Measurements from ENCODE around the gene BTG1. TPM values are rescaled to one million over a fixed set of nuclear protein-coding genes. Genes with fewer than 3 reads are reported as not detected.
A peak's percentile ranks its signal among the peaks of the same experiment; 100 is the strongest.
"Not testable (repeated sequence)": the region's sequence is repeated elsewhere in the genome, so short reads cannot be mapped to it uniquely, and the experiment has no call there.

The BTG1 gene
- total RNA-seq, 2 donors from 2014 or later, result 48.5 to 53.7 TPM

DNA sequence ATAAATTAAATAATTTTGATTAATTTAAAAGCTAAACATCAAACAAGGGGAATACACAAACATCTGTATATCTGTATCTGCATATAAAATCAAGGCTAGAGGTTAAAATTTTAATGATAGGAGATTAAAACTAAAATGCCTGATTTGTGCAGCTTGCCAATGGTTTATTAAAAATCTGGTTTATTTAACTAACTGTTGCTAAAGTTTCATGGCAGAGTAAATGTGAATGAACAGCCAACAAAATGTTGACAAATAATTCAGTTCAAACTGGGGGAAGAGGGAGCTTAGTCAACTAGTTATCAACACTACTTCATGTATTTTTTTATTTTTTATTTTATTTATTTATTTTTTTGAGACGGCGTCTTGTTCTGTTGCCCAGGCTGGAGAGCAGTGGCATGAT lies 43.0 kb downstream of the BTG1 start:
- Histone ChIP-seq H3K4me1 (peaks cover 57% of the 10 kb centered on the region), H3K4me3 (no peak overlapping the region), H3K27ac (no peak overlapping the region), H3K27me3 (no peaks in the 10 kb centered on the region), H3K36me3 (replicated peaks in 1 of 2; ENCODE audit: insufficient read depth in 1 of 2, low read depth in 2 of 2) (no peaks in the 10 kb centered on the region), H3K9me3 (no peaks in the 10 kb centered on the region)
- no peak for DNase-seq
- ATAC-seq, result no peak
- intact Hi-C loops (cut with DNase I), result no loop called here
- no peak for TF ChIP-seq POLR2A (IDR thresholded peaks at IDR 0.05)
- TF ChIP-seq, protein P1, sequence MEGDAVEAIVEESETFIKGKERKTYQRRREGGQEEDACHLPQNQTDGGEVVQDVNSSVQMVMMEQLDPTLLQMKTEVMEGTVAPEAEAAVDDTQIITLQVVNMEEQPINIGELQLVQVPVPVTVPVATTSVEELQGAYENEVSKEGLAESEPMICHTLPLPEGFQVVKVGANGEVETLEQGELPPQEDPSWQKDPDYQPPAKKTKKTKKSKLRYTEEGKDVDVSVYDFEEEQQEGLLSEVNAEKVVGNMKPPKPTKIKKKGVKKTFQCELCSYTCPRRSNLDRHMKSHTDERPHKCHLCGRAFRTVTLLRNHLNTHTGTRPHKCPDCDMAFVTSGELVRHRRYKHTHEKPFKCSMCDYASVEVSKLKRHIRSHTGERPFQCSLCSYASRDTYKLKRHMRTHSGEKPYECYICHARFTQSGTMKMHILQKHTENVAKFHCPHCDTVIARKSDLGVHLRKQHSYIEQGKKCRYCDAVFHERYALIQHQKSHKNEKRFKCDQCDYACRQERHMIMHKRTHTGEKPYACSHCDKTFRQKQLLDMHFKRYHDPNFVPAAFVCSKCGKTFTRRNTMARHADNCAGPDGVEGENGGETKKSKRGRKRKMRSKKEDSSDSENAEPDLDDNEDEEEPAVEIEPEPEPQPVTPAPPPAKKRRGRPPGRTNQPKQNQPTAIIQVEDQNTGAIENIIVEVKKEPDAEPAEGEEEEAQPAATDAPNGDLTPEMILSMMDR (IDR thresholded peaks at IDR 0.05), result no peak
- WGBS, 2 donors, result 87 to 91% methylated on average over 2 of the region's 2 CpGs

DNA sequence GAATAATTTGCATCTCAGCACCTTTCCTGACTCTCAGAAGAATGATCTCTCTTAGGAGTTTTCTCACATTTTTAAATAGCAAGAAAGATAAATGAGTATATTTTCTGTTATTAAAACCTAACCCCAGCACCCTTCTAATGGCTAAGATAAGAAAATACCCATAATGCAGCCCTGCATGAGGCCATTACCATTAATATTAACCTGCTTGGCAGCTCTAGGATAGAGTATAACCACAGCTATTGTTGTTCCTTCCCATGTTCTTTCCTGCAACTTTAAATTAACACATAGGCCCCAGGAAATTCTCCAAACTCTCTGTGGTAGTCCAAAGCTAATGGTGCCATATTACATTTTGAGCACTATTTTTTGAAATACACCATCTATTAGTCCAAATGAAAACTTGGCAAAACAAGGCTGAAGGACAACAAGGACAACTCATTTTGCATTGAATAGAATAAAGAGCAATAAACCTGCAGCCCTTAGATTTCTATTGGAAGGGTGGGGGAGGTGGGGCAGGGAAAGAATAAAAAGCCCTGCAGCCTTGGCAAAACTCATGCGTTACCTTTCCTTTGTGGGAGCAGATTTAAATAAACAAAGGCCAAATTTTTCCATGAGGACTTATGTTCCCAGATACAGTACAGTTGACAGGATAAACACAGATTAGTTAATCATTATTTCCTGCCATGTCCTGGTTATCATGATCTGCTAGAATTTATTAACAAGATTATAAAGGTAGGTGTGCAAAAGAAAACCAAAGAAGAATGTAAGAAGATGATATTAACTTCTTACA lies 46.9 kb downstream of the BTG1 start:
- DNase-seq, result peak in 2 of 4 donors; percentile 51
- Histone ChIP-seq H3K27ac (peak overlapping the region; percentile 4 to 77 (median 64)), H3K4me1 (peaks cover 60% of the 10 kb centered on the region), H3K36me3 (replicated peaks in 1 of 2; ENCODE audit: insufficient read depth in 1 of 2, low read depth in 2 of 2) (no peaks in the 10 kb centered on the region), H3K27me3 (no peaks in the 10 kb centered on the region), H3K4me3 (no peak overlapping the region), H3K9me3 (no peaks in the 10 kb centered on the region)
- peak; percentile 75 for ATAC-seq
- TF ChIP-seq POLR2A (IDR thresholded peaks at IDR 0.05), result no peak
- TF ChIP-seq, protein P1 (IDR thresholded peaks at IDR 0.05), result no peak
- 17 to 21% methylated on average over 1 of the region's 1 CpG for WGBS, 2 donors
- intact Hi-C loops (cut with DNase I), result no loop called here

DNA sequence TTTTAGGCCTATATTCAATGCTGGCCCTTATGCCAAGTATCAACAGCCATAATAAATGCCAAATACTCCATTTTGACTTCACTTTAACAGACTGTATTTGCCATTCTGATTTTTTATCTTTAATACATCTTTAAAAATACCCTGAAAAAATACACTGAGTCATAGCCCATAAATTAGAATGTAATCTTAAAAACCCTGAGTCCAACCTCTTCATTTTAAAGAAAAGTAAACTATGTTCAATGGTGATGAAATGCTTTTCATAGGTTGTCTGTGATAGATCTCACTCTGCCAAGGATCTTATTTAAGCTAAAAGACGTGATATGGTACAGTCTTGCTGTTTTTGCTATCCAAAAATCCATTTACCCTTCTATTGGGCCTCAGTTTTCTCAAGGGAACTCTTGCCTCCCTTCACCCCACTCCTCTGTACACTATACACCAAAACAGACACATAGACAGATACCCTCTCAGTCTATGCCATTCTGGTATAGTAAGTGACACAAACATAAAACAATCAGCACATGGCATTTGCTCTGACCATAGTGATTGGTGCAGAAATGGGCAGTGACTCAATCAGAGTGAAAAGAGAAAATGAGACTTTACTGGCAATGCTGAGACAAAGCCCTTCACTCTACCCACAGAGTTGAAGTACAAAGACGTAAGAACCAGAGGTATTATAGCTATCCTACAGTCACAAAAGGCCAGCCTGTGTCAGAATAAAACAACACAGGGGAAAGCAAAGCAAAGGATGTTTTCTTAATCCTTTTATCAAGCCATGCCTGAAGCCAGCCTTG lies 49.1 kb downstream of the BTG1 start:
- 52 to 53% methylated on average over 2 of the region's 2 CpGs for WGBS, 2 donors
- Histone ChIP-seq H3K27ac (peak overlapping the region; percentile 29 to 77 (median 54)), H3K36me3 (replicated peaks in 1 of 2; ENCODE audit: insufficient read depth in 1 of 2, low read depth in 2 of 2) (no peaks in the 10 kb centered on the region), H3K9me3 (no peaks in the 10 kb centered on the region), H3K27me3 (no peaks in the 10 kb centered on the region), H3K4me1 (peaks cover 60% of the 10 kb centered on the region), H3K4me3 (no peak overlapping the region)
- ATAC-seq, result no peak
- no peak for DNase-seq
- intact Hi-C loops (cut with DNase I), result no loop called here
- no peak for TF ChIP-seq POLR2A (IDR thresholded peaks at IDR 0.05)
- TF ChIP-seq, protein P1 (IDR thresholded peaks at IDR 0.05), result no peak

DNA sequence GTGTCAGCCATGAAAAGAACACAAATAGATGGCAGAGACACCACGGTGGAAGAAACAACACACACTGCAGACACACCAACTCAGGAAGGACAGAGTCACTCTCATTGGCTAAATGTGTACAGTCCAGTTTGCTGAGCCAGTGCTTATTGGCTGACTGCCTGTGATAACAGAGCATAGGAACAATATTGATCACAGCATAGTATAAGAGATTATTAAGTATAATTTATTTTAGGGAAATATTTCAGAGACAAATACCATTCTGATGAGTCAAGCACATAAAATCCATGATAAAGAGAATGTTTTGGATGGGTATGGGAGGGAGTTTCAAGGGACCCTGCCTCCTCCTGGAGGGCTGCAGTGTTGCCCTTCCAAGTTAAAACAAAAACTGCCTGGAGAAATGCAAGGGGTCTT lies 50.9 kb downstream of the BTG1 start:
- no peaks in the 10 kb centered on the region for H3K9me3 ChIP-seq
- H3K36me3 ChIP-seq (replicated peaks in 1 of 2; ENCODE audit: insufficient read depth in 1 of 2, low read depth in 2 of 2), result no peaks in the 10 kb centered on the region
- H3K4me3 ChIP-seq, result no peak overlapping the region
- intact Hi-C loops (cut with DNase I), result no loop called here
- WGBS, 2 donors, result 3 to 17% methylated on average over 1 of the region's 1 CpG
- no peaks in the 10 kb centered on the region for H3K27me3 ChIP-seq
- H3K4me1 ChIP-seq, result peaks cover 48% of the 10 kb centered on the region
- ATAC-seq, result peak; percentile 19
- peak overlapping the region in 1 of 4 donors; percentile 42 for H3K27ac ChIP-seq
- no peak for TF ChIP-seq POLR2A (IDR thresholded peaks at IDR 0.05)
- TF ChIP-seq, protein P1 (IDR thresholded peaks at IDR 0.05), result no peak
- no peak for DNase-seq

GRCh38 chr12:92094301-92094700 lies 51.3 kb downstream of the BTG1 start:
- WGBS, 2 donors, result 66 to 73% methylated on average over 3 of the region's 3 CpGs
- H3K27me3 ChIP-seq, result not testable (repeated sequence)

More at GRCh38 chr12:92094301-92094700, 51.3 kb downstream of the BTG1 start:
- H3K4me1 ChIP-seq, result peaks cover 44% of the 10 kb centered on the region
- H3K9me3 ChIP-seq; H3K36me3 ChIP-seq (replicated peaks in 1 of 2; ENCODE audit: insufficient read depth in 1 of 2, low read depth in 2 of 2); DNase-seq; H3K4me3 ChIP-seq; intact Hi-C loops (cut with DNase I); ATAC-seq: not testable (repeated sequence)
- peak overlapping the region in 1 of 4 donors; percentile 42 for H3K27ac ChIP-seq

Measured in body of pancreas (tissue), 4 donors.